HEK293 (cell line): ENCODE data around the gene SHCBP1L.

Experiments
- CTCF ChIP-seq: fragments of 450-650 bp; formaldehyde crosslinking; IDR thresholded peaks from 2 replicates; pipeline ENCODE4 v1.5.1; 2016; ENCODE audit warnings: missing biosample characterization, missing genetic modification characterization
- ELK4 ChIP-seq: IDR thresholded peaks from 2 replicates; pipeline ENCODE4 v1.6.1; 2011; ENCODE audit warnings: mild to moderate bottlenecking, low read depth, low read length, borderline replicate concordance
- HOXA7 ChIP-seq: sonication (generic); formaldehyde crosslinking; IDR thresholded peaks from 2 replicates; pipeline ENCODE4 v1.8.1; 2022; ENCODE audit warnings: missing genetic modification reagents, borderline replicate concordance
- ZNF501 ChIP-seq: fragments of 450-650 bp; formaldehyde crosslinking; IDR thresholded peaks from 2 replicates; pipeline ENCODE4 v1.5.1; 2016; ENCODE audit warnings: missing biosample characterization, missing genetic modification characterization
- TF ChIP-seq, protein P1 (sequence below): fragments of 450-650 bp; formaldehyde crosslinking; IDR thresholded peaks from 2 replicates; pipeline ENCODE4 v1.5.1; 2017; ENCODE audit warnings: missing biosample characterization, missing genetic modification characterization

DNA sequence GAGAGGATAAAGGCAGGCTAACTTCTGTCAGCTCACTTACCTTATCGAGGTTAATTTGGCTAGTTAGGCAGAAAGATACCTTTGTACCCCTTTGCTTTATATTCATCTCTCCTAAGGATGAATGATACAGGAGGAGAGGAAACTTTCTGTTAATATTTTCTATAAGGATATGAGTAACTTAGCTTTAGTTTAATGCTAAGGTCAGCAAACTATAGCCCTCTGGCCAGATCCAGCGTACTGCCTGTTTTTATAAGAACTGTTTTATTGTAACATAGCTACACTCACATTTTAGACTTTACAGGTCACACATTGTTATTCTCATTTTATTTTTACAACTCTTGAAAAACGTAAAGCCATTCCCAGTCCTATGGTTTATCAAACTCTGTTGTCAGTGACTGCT lies 95.8 kb downstream of the SHCBP1L start:
- TF ChIP-seq CTCF (tag by site-specific recombination) (no peak), HOXA7 (CRISPR knock-in tag) (no peak), ZNF501 (tag by site-specific recombination) (no peak), ELK4 (no peak)
- TF ChIP-seq, protein P1, sequence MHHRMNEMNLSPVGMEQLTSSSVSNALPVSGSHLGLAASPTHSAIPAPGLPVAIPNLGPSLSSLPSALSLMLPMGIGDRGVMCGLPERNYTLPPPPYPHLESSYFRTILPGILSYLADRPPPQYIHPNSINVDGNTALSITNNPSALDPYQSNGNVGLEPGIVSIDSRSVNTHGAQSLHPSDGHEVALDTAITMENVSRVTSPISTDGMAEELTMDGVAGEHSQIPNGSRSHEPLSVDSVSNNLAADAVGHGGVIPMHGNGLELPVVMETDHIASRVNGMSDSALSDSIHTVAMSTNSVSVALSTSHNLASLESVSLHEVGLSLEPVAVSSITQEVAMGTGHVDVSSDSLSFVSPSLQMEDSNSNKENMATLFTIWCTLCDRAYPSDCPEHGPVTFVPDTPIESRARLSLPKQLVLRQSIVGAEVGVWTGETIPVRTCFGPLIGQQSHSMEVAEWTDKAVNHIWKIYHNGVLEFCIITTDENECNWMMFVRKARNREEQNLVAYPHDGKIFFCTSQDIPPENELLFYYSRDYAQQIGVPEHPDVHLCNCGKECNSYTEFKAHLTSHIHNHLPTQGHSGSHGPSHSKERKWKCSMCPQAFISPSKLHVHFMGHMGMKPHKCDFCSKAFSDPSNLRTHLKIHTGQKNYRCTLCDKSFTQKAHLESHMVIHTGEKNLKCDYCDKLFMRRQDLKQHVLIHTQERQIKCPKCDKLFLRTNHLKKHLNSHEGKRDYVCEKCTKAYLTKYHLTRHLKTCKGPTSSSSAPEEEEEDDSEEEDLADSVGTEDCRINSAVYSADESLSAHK (tag by site-specific recombination): no peak
